Lower leg skin (tissue), 3 donors: ENCODE data around the gene OMA1.

Experiments
- POLR2A ChIP-seq, 2 donors: fragments of 450-650 bp; IDR thresholded peaks; one replicate each; pipeline ENCODE4 v1.6.1; 2016 to 2017; ENCODE audit warnings: antibody characterized with exemption in 2 of 2, mild to moderate bottlenecking in 1 of 2, moderate library complexity in 1 of 2
- TF ChIP-seq, protein P1 (sequence below), 3 donors: fragments of 450-650 bp; IDR thresholded peaks; one replicate each; pipeline ENCODE4 v1.5.1; 2016; ENCODE audit warnings: antibody characterized with exemption in 3 of 3, mild to moderate bottlenecking in 3 of 3, moderate library complexity in 2 of 3

DNA sequence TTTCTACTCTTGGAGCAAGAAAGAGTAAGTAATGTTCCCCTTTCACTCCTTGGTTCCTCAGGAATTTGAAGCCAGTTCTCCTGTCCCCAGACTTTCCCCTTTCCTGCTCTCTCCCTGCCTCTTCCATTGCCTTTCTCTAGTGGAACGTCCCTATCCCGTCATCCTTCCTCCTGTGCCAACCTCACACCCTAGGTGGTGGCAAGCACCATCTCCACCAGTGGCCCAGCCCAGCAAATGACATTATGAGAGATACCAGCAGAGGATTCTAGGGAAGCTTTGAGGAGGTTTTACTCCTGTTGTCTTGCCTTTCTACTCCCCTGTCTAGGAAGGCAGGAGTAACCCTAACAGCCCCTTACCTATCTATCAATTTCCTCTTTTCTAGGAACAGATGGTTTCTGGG lies 38.6 kb upstream of the OMA1 start:
- TF ChIP-seq, protein P1, sequence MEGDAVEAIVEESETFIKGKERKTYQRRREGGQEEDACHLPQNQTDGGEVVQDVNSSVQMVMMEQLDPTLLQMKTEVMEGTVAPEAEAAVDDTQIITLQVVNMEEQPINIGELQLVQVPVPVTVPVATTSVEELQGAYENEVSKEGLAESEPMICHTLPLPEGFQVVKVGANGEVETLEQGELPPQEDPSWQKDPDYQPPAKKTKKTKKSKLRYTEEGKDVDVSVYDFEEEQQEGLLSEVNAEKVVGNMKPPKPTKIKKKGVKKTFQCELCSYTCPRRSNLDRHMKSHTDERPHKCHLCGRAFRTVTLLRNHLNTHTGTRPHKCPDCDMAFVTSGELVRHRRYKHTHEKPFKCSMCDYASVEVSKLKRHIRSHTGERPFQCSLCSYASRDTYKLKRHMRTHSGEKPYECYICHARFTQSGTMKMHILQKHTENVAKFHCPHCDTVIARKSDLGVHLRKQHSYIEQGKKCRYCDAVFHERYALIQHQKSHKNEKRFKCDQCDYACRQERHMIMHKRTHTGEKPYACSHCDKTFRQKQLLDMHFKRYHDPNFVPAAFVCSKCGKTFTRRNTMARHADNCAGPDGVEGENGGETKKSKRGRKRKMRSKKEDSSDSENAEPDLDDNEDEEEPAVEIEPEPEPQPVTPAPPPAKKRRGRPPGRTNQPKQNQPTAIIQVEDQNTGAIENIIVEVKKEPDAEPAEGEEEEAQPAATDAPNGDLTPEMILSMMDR (IDR thresholded peaks at IDR 0.05): no peak
- no peak for TF ChIP-seq POLR2A (IDR thresholded peaks at IDR 0.05)
